Measurements from ENCODE around the gene HIVEP3.

HIVEP3 gene

DNA sequence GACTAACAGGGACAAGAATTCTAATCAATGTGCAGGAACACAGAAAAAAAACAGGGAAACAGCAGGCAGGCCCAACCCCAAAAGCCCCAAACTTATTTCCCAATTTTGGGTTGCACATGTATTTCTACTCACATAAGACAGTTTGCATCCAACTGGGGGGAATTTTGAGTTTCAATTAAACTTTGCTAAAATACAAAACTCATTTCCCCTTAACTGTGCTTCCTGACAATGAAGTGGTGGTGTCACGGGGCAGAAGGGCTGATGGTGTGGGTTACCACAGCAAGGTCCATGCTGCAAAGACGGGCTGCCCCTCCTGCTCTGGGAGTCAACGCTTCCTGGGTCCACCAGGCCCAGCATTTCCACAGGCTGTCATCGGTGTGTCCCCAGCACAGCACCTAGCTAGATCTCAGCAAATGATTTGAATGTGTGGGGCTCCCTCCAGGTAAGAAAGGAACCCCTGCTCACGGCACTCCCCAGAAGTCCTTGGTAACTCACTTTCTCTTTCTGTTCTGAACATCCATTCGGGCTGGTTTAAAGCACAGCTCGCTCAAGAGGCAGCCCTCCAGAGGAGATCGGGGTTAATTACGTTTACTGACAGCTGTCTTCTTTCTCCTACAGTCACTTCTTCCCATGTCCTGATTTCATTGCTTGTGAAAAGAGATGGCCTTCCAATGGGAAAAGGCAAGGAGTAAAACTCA is 27.4 kb downstream of the HIVEP3 start:
- no peak for DNase-seq

- DNase-seq, result no peak
These were observed 27.9 kb downstream of the HIVEP3 start for GRCh38 chr1:41890825-41891198.

- DNase-seq, result no peak
These were observed 29.0 kb downstream of the HIVEP3 start for GRCh38 chr1:41889506-41890414.

- no peak for DNase-seq
These were observed 30.0 kb downstream of the HIVEP3 start for GRCh38 chr1:41888756-41889155.

GRCh38 chr1:41887365-41887764 is 31.4 kb downstream of the HIVEP3 start:
- DNase-seq, result no peak

GRCh38 chr1:41884256-41885230 is 34.2 kb downstream of the HIVEP3 start:
- no peak for DNase-seq

- DNase-seq, result no peak
These were observed 35.2 kb downstream of the HIVEP3 start for GRCh38 chr1:41883507-41883906.

- no peak for DNase-seq
These were observed 36.2 kb downstream of the HIVEP3 start for GRCh38 chr1:41882486-41882885.

- no peak for DNase-seq
These were observed 36.6 kb downstream of the HIVEP3 start for GRCh38 chr1:41882068-41882477.

DNA sequence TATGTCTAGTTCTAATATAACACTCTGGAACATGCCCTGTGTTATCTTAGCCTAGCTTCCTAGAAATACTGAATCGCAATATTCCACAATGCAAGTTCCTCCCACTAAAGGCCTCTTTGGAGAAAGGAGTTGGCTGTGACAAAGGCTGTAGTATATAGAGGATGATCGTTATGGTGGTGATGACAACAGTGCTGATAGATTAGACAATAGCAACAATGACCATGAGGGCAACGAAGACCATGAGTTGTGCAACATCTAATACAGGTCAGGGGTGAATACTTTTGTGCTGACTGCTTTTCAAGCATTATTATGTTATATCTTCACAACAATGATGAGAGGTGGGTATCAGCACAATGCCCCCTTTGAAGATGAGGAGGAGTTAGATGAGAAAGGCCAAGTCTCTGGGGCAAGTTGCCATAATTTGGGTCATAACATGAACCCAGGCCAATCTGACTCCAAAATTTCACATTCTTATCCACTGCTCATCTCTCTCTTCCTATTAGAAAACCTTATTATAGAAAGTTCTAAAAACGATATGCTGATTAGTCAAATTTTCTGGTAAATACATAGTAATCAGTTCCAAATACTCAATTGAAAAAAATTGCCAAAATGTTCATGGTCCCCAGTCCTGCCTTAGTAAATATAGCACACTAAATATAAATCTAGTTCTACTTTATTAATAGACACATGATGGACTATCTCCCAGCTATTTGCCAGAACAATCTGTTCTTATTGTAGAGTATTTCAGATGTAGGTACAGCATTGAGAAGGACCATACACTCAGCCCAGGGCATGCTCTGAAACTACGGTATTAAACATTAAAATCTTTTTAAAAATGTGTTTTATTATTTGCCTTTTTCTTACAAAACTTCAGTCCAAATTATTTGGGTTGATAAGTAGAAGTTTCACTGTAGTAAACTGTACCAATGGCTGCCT is 37.5 kb downstream of the HIVEP3 start:
- DNase-seq, result no peak

GRCh38 chr1:41880261-41880660 is 38.5 kb downstream of the HIVEP3 start:
- no peak for DNase-seq

- DNase-seq, result no peak
These were observed 39.1 kb downstream of the HIVEP3 start for GRCh38 chr1:41879617-41880016.

GRCh38 chr1:41878911-41879310 is 39.8 kb downstream of the HIVEP3 start:
- DNase-seq, result no peak

DNA sequence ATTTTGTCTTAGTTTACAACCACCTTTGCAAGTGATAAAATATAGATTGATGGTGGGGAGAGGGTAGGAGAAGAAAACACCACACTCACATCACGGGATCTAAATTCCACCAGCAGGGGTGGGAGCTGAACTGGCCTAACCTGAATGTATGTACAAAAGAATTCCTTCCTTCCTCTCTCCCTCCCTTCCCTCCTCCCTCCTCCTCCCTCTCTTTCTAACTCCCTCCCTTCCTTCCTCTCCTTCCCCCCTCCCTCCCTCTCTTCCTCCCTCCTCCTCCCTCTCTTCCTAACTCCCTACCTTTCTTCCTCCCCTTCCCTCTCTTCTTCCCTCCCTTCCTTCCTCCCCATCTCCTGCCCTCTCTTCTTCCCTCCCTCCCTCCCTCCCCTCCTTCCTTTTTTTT is 40.2 kb downstream of the HIVEP3 start:
- DNase-seq, result no peak

DNA sequence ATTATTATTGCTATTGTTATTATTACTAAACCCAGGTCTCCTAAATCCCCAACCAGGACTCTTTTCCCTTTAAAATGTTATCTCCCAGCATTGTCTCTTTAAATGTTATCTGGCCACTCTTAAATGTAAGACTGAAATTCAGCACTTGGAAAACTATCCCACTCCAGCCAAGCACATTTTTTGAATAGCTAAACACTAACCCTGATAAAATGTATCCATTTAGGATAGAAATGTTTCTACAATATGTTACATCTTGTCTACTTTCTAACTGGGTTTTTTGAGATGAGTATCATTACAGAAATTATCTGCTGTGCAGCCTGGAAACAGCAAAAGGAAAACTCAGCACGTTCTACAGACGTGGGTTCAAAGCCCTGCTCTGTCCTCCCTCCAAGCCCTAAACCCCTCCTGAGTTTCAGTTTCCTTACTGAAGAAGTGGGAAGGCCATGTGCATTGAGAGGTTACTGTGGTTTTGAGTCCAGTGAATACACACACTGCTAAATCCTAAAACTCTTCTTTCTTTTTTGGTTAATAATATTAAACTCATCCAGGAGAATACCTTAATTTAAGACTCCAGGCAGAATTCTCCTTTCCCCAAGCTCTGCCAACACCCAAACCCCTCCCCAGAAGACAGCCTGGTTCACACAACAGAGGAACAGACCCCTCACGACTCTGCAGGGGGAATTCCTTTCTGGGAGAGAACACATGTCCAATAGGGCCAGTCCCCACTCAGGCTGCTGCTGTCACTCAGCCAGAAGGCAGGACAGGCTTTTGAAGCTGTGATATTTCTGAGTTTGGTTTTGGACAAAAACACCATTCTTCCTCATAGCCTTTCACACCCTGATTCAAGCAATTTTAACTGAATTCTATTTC is 41.9 kb downstream of the HIVEP3 start:
- DNase-seq, result no peak

DNA sequence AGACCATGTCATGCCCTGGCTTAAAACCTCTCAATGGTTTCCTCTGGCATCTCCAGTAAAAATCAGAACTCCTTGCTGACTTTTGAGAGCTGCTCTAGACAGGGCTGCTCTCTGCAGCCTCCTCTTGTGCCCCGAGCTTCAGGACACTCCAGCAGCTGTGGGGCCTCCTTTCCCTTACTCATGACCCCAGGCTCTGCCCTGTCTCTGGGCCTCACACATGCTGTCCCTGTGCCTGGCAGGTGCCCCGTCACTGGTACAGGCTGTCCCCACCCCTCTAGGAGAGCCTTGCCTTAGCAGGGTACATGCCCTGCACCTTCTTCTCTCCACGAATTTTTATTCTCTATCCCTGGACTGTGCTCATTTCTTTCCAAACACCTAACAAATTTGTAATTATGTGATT is 43.2 kb downstream of the HIVEP3 start:
- no peak for DNase-seq

GRCh38 chr1:41874903-41875411 is 43.8 kb downstream of the HIVEP3 start:
- no peak for DNase-seq

DNA sequence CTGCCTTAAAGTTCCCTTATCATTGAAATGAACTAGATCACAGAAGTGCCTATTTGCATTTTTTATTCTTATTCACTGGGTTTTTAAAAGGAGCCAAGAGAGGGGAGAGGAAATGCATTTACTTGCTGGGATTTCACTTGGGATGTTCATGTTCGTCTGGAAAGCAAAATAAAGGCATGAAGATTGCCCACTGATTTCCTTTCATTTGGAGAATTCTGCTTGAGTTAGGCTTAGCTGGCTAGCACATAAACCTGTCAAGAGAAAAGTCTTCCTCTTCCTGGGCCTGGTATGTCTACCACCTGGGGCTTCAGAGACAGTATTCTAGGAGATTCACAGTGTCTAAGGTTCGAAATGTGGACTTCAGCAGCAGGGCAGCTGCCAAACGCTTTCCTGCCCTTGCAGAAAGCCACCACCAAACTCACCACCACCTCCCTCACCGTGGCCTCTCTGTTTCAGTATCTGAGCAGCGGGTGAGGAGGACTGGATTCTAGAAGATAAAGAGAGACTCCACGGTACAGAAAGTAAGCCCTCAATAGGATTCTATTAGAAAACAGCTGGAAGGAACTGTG is 44.5 kb downstream of the HIVEP3 start:
- no peak for DNase-seq

DNA sequence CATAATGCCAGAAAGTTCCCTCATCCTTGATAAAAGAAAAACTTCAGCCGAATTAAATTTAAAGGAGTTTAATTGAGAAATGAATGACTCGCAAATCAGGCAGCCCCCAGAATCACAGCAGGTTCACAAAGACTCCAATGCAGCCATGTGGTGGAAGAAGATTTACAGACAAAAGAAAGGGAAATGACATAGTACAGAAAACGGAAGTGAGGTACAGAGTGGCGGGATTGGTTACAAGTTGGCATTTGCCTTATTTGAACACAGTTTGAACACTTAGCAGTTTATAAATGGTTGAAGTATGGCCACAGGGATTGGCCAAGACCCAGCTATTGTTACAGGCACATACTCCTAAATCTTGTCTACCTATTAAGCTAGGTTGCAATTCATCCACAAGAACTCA is 46.6 kb downstream of the HIVEP3 start:
- no peak for DNase-seq

DNA sequence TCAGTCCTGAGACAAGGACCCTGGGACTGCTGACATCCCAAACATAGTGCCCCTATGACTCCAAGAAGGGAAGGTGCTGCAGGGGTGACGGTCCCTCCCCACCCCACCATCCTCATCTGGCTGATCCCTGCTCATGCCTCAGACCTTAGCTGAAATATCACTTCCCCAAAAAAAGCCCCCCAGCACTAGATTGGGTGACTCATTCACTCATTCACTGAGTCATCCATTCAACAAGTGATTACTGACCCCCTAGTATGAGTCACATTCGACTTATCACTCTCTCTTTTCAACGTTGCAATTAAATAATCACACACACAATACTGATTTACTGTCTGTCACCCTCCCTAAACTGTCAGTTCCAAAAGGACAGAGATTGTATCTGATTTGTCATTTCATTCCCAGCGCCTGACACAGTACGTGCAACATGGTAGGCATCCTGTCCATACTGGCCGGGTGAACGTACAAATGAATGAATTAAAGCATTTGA is 48.6 kb downstream of the HIVEP3 start:
- DNase-seq, result no peak

Measured in NCI-H1436 (cell line).